Gastroesophageal sphincter (tissue), 3 donors: Measurements from ENCODE around the gene OS9.

Experiments
- CTCF ChIP-seq, 4 experiments: fragments of 200-600 bp in 2 of 4; fragments of 450-650 bp in 2 of 4; sonication (generic) in 1 of 4; IDR thresholded peaks; one replicate each; pipeline ENCODE4 v1.5.1; 2017 to 2019; ENCODE audit warnings: antibody characterized with exemption in 4 of 4, mild to moderate bottlenecking in 2 of 4, moderate library complexity in 2 of 4
- POLR2A ChIP-seq, 2 donors: fragments of 450-650 bp; IDR thresholded peaks; one replicate each; pipeline ENCODE4 v1.6.1; 2017; ENCODE audit warnings: antibody characterized with exemption in 2 of 2, mild to moderate bottlenecking in 2 of 2, moderate library complexity in 1 of 2
- POLR2AphosphoS5 ChIP-seq: sonication (generic); formaldehyde crosslinking; IDR thresholded peaks from one replicate; pipeline ENCODE4 v1.6.1; 2017; ENCODE audit warnings: antibody characterized with exemption

- TF ChIP-seq POLR2A (IDR thresholded peaks at IDR 0.05), result no peak
- TF ChIP-seq POLR2AphosphoS5, result no peak
- TF ChIP-seq CTCF (IDR thresholded peaks at IDR 0.05), result no peak
Measured at GRCh38 chr12:57661376-57661775, 32.6 kb upstream of the OS9 start.
